ENCODE data around the gene TMC7.
A peak's percentile ranks its signal among the peaks of the same experiment; 100 is the strongest.

TMC7 gene

GRCh38 chr16:19067349-19068236 is 83.9 kb downstream of the TMC7 start, which contains the start of gene COQ7 (continued):
- TF ChIP-seq ZNF692 (tag by site-specific recombination; IDR thresholded peaks at IDR 0.05) = peak; percentile 70; the same call in 1 of the 2 replicates
- TF ChIP-seq ZNF416 (tag by site-specific recombination; IDR thresholded peaks at IDR 0.05) = no peak
- peak; percentile 15; the same call in 1 of the 2 replicates for TF ChIP-seq OVOL3 (tag by site-specific recombination; IDR thresholded peaks at IDR 0.05)
- no peak for TF ChIP-seq ZNF664 (tag by site-specific recombination; IDR thresholded peaks at IDR 0.05)
- peak; percentile 59 for TF ChIP-seq ZFHX2 (tag by site-specific recombination; conservative IDR thresholded peaks at IDR 0.05)
- peak; percentile 79 for TF ChIP-seq GLIS1 (tag by site-specific recombination; IDR thresholded peaks at IDR 0.05)
- no peak for TF ChIP-seq ZNF521 (tag by site-specific recombination; IDR thresholded peaks at IDR 0.05)
- TF ChIP-seq ZNF146 (tag by site-specific recombination; IDR thresholded peaks at IDR 0.05) = no peak
- peak; percentile 66 for TF ChIP-seq ZNF843 (tag by site-specific recombination; IDR thresholded peaks at IDR 0.05)
- no peak for TF ChIP-seq ZNF585B (tag by site-specific recombination; IDR thresholded peaks at IDR 0.05)
- peak; percentile 82 for TF ChIP-seq INSM2 (tag by site-specific recombination; IDR thresholded peaks at IDR 0.05)
- peak; percentile 86; the same call in 1 of the 2 replicates for TF ChIP-seq ZBTB7A (tag by site-specific recombination; IDR thresholded peaks at IDR 0.05; ENCODE audit: low read depth)
- TF ChIP-seq ZNF341 (tag by site-specific recombination; IDR thresholded peaks at IDR 0.05; ENCODE audit: low read depth) = 0 out of 2 replicates have a peak, but pooled peaks have one; percentile 7
- peak; percentile 86; the same call in 1 of the 2 replicates for TF ChIP-seq ZNF391 (tag by site-specific recombination; IDR thresholded peaks at IDR 0.05; ENCODE audit: borderline replicate concordance, low read depth)
- TF ChIP-seq ZNF596 (tag by site-specific recombination; IDR thresholded peaks at IDR 0.05) = no peak
- TF ChIP-seq, protein P1, sequence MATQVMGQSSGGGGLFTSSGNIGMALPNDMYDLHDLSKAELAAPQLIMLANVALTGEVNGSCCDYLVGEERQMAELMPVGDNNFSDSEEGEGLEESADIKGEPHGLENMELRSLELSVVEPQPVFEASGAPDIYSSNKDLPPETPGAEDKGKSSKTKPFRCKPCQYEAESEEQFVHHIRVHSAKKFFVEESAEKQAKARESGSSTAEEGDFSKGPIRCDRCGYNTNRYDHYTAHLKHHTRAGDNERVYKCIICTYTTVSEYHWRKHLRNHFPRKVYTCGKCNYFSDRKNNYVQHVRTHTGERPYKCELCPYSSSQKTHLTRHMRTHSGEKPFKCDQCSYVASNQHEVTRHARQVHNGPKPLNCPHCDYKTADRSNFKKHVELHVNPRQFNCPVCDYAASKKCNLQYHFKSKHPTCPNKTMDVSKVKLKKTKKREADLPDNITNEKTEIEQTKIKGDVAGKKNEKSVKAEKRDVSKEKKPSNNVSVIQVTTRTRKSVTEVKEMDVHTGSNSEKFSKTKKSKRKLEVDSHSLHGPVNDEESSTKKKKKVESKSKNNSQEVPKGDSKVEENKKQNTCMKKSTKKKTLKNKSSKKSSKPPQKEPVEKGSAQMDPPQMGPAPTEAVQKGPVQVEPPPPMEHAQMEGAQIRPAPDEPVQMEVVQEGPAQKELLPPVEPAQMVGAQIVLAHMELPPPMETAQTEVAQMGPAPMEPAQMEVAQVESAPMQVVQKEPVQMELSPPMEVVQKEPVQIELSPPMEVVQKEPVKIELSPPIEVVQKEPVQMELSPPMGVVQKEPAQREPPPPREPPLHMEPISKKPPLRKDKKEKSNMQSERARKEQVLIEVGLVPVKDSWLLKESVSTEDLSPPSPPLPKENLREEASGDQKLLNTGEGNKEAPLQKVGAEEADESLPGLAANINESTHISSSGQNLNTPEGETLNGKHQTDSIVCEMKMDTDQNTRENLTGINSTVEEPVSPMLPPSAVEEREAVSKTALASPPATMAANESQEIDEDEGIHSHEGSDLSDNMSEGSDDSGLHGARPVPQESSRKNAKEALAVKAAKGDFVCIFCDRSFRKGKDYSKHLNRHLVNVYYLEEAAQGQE (tag by site-specific recombination; IDR thresholded peaks at IDR 0.05) = no peak
- TF ChIP-seq ZNF48 (tag by site-specific recombination; IDR thresholded peaks at IDR 0.05) = no peak
- TF ChIP-seq ZNF366 (tag by site-specific recombination; conservative IDR thresholded peaks at IDR 0.05) = no peak
- TF ChIP-seq ZBTB21 (tag by site-specific recombination; IDR thresholded peaks at IDR 0.05) = peak; percentile 100
- TF ChIP-seq PRDM10 (tag by site-specific recombination; IDR thresholded peaks at IDR 0.05) = peak; percentile 50
- no peak for TF ChIP-seq ZNF426 (tag by site-specific recombination; IDR thresholded peaks at IDR 0.05)
- TF ChIP-seq ZEB2 (tag by site-specific recombination; IDR thresholded peaks at IDR 0.05) = peak; percentile 95
- TF ChIP-seq ZNF148 (tag by site-specific recombination; IDR thresholded peaks at IDR 0.05; ENCODE audit: borderline replicate concordance) = no peak
- TF ChIP-seq ZNF626 (tag by site-specific recombination; IDR thresholded peaks at IDR 0.05) = no peak
- TF ChIP-seq SP3 (tag by site-specific recombination; IDR thresholded peaks at IDR 0.05) = peak; percentile 82
- TF ChIP-seq ZNF473 (tag by site-specific recombination; IDR thresholded peaks at IDR 0.05) = no peak
- TF ChIP-seq ZNF600 (tag by site-specific recombination; IDR thresholded peaks at IDR 0.05) = peak; percentile 53; the same call in 1 of the 2 replicates

All from HEK293 (cell line).